Measurements from ENCODE around the gene LRRC58.
A peak's percentile ranks its signal among the peaks of the same experiment; 100 is the strongest.
"Not testable (repeated sequence)": the region's sequence is repeated elsewhere in the genome, so short reads cannot be mapped to it uniquely, and the experiment has no call there.

The LRRC58 gene

GRCh38 chr3:120353463-120353862 lies 4.3 kb upstream of the LRRC58 start:
- no peak for TF ChIP-seq POLR2A (IDR thresholded peaks at IDR 0.05; ENCODE audit: low read depth, low read length)
- DNase-seq (ENCODE audit: insufficient read length, low spot score) (no peak), FAIRE-seq (no peak)

GRCh38 chr3:120352017-120352416 lies 2.9 kb upstream of the LRRC58 start:
- FAIRE-seq = no peak
- DNase-seq (ENCODE audit: insufficient read length, low spot score) = no peak
- no peak for TF ChIP-seq POLR2A (IDR thresholded peaks at IDR 0.05; ENCODE audit: low read depth, low read length)

- DNase-seq (ENCODE audit: insufficient read length, low spot score) (no peak), FAIRE-seq (peak; percentile 15)
- no peak for TF ChIP-seq POLR2A (IDR thresholded peaks at IDR 0.05; ENCODE audit: low read depth, low read length)
Measured at GRCh38 chr3:120350401-120350941, 1.3 kb upstream of the LRRC58 start.

GRCh38 chr3:120349855-120350125 lies 636 bp upstream of the LRRC58 start:
- no peak for DNase-seq (ENCODE audit: insufficient read length, low spot score)
- TF ChIP-seq POLR2A (IDR thresholded peaks at IDR 0.05; ENCODE audit: low read depth, low read length) = no peak
- FAIRE-seq = no peak

- no peak for TF ChIP-seq POLR2A (IDR thresholded peaks at IDR 0.05; ENCODE audit: low read depth, low read length)
- FAIRE-seq (peak; percentile 81), DNase-seq (ENCODE audit: insufficient read length, low spot score) (peak; percentile 36)
Measured at GRCh38 chr3:120348065-120348990, 826 bp downstream of the LRRC58 start.

- FAIRE-seq (peak; percentile 87), DNase-seq (ENCODE audit: insufficient read length, low spot score) (no peak)
- TF ChIP-seq POLR2A (IDR thresholded peaks at IDR 0.05; ENCODE audit: low read depth, low read length) = no peak
Measured at GRCh38 chr3:120344349-120344748, 4.8 kb downstream of the LRRC58 start.

GRCh38 chr3:120341658-120342346 lies 7.4 kb downstream of the LRRC58 start:
- TF ChIP-seq POLR2A (IDR thresholded peaks at IDR 0.05; ENCODE audit: low read depth, low read length) = no peak
- DNase-seq (ENCODE audit: insufficient read length, low spot score) (no peak), FAIRE-seq (no peak)

GRCh38 chr3:120339362-120339761 lies 9.8 kb downstream of the LRRC58 start:
- FAIRE-seq (no peak), DNase-seq (ENCODE audit: insufficient read length, low spot score) (no peak)
- TF ChIP-seq POLR2A (IDR thresholded peaks at IDR 0.05; ENCODE audit: low read depth, low read length) = no peak

DNA sequence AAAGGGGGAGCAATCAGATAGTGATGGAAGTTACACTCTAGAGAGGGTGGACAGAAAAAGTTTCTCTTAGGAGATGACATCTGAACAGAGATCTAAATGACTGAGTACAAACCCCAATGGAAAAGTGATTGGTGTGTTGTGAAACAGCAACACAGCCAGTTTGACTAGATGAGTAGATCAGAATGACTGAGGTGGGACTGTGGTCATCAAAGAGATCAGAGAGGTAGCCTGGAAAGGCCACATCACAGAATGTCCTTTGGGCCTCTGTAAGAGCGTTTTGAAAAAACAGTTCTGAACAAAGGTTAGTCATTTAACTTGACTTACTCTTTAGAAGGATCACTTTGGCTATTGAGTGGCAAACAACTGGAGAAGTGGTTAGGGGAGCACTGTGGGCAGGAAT lies 10.6 kb downstream of the LRRC58 start:
- FAIRE-seq = no peak
- DNase-seq (ENCODE audit: insufficient read length, low spot score) = no peak
- TF ChIP-seq POLR2A (IDR thresholded peaks at IDR 0.05; ENCODE audit: low read depth, low read length) = no peak

DNA sequence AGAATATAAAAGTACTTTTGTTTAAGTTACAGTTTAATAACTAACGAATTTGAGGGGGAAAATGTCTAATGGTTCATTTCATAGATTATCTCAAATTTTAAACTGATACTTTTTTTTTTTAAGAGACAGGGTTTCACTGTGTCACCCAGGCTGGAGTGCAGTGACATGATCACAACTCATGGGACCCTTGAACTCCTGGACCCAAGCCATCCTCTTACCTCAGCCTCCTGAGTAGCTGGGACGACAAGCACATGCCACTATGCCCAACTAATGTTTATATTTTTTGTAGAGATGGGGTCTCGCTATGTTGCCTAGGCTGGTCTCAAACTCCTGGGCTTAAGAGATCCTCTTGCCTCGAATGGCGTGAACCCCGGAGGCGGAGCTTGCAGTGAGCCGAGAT lies 16.5 kb downstream of the LRRC58 start:
- TF ChIP-seq POLR2A (IDR thresholded peaks at IDR 0.05; ENCODE audit: low read depth, low read length) = no peak
- DNase-seq (ENCODE audit: insufficient read length, low spot score) (no peak), FAIRE-seq (no peak)

DNA sequence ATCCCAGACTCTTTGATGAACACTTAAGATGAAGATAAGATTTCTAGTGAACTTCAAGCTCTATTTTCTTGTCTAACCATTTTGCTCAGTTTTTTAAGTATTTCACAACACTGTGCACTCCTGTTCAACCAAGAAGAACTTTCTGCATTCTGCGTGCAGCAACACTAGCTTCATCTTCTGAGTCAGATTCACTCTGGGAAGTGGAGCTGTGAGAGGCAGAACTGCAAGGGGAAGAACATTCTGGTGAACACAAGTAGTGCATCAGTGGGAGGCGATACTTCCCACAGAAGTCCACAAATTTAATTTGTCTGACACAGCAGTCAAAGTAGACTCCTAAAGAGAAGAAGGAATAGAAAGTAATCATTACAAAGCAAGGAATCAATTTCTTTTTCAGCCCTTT lies 18.1 kb downstream of the LRRC58 start:
- DNase-seq (ENCODE audit: insufficient read length, low spot score) = no peak
- no peak for TF ChIP-seq POLR2A (IDR thresholded peaks at IDR 0.05; ENCODE audit: low read depth, low read length)
- FAIRE-seq = peak; percentile 27

- TF ChIP-seq POLR2A (IDR thresholded peaks at IDR 0.05; ENCODE audit: low read depth, low read length) = no peak
- FAIRE-seq (no peak), DNase-seq (ENCODE audit: insufficient read length, low spot score) (no peak)
Measured at GRCh38 chr3:120326784-120327183, 22.4 kb downstream of the LRRC58 start.

DNA sequence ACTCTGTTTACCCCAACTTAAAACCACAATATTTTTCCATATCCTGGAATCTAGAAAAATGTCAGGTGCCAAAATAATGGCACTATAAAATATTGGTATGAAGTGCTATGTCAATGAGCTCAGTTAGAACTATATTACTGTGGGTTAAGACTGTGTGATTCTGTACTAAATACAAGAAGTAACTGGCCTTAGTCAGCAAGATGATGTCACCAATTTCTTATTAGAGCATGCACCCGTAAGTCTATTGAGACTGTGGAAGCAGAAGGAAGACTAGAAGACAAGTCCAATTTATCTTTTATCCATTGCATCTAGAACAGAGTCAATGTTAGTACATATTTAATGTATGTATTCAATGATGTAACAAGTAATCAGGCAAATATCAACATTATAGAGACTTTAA lies 25.0 kb downstream of the LRRC58 start:
- FAIRE-seq = peak; percentile 97
- DNase-seq (ENCODE audit: insufficient read length, low spot score) = no peak

DNA sequence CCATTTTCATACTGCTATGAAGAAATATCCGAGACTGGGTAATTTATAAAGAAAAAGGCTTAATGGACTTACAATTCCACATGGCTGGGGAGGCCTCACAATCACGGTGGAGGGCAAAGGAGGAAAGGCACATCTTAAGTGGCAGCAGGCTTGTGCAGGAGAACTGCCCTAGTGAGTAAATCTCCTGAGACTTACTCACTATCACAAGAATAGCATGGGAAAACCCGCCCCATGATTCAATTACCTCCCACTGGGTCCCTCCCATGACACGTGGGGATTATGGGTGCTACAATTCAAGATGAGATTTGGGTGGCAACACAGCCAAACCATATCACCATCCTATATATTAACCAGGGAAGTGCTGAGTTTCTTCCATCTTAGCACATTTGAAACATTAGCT lies 25.4 kb downstream of the LRRC58 start:
- FAIRE-seq; DNase-seq (ENCODE audit: insufficient read length, low spot score): not testable (repeated sequence)

More for the DNA sequence above, 25.0 kb downstream of the LRRC58 start:
- TF ChIP-seq POLR2A (IDR thresholded peaks at IDR 0.05; ENCODE audit: low read depth, low read length) = no peak

Data from H54 (cell line).